EH (cell line): Measurements from ENCODE around the gene KRTAP9-1.
"Not testable (repeated sequence)": the region's sequence is repeated elsewhere in the genome, so short reads cannot be mapped to it uniquely, and the experiment has no call there.

Experiments
- DNase-seq: peaks from one replicate; pipeline ENCODE4 v3.0.0-alpha.2; 2015; ENCODE audit warnings: low read depth

Gene KRTAP9-1

GRCh38 chr17:41189837-41190318 is at the start of gene KRTAP9-1:
Gene KRTAP9-1, plus strand, starts transcription at chr17:41189887. Its CDS starts 0 bp downstream, at chr17:41189887.
- DNase-seq, result not testable (repeated sequence)

GRCh38 chr17:41140360-41141131 is 49.1 kb upstream of the KRTAP9-1 start, which contains the start of gene KRTAP4-6:
Gene KRTAP4-6, minus strand, starts transcription at chr17:41140544. Its CDS starts 57 bp downstream, at chr17:41140487.
- DNase-seq, result peak; percentile 93

DNA sequence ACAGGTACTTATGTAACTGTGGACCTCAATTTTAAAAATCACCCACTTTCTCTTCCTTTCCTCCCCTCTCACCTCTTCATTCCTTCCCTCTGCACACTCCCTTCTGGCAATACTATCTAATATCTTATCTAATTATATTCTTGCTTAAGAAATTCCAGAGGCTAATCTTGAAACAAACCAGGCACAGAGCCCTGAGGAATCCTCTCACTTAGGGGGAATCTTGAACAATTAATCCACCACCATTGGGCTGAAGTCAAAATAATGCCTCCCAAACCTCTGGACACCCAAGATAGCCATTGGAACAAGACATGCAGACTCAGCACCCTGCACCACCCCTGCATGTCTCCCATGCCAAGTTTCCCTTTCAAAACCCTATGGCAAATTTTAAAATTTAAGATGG is 48.3 kb upstream of the KRTAP9-1 start:
- no peak for DNase-seq

- DNase-seq, result no peak
These were observed 44.8 kb upstream of the KRTAP9-1 start for GRCh38 chr17:41144846-41145245.

GRCh38 chr17:41145261-41145660 is 44.4 kb upstream of the KRTAP9-1 start:
- DNase-seq, result no peak

DNA sequence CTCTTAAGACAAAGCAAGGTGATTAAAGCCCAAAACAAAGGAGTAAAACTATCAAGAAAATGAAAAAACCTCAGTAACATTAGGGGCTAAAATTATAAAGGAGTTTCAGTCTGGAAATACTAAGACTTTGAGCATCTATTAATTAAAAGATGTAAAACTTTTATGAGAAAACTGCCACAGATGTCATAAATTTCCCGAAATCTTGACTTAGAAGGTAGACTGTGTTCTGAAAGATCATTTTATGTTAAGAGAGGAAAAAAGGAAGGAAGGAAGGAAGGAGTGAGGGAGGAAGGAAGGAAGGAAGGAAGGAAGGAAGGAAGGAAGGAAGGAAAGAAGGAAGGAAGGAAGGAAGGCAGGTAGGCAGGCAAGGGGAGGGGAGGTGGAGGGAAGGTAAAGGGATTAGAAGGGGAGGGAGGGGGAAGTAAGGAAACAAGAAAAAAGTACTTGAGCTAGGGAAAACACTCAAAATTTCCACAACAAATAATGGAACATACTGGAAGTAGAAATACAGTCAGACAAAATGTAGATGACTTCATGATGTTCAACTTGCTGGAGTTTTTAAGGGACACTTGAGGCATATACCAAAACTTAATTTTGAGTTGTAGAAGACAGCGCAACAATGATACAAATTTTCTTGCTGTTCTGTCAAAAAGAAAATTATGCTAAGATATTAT is 42.0 kb upstream of the KRTAP9-1 start:
- DNase-seq, result no peak

DNA sequence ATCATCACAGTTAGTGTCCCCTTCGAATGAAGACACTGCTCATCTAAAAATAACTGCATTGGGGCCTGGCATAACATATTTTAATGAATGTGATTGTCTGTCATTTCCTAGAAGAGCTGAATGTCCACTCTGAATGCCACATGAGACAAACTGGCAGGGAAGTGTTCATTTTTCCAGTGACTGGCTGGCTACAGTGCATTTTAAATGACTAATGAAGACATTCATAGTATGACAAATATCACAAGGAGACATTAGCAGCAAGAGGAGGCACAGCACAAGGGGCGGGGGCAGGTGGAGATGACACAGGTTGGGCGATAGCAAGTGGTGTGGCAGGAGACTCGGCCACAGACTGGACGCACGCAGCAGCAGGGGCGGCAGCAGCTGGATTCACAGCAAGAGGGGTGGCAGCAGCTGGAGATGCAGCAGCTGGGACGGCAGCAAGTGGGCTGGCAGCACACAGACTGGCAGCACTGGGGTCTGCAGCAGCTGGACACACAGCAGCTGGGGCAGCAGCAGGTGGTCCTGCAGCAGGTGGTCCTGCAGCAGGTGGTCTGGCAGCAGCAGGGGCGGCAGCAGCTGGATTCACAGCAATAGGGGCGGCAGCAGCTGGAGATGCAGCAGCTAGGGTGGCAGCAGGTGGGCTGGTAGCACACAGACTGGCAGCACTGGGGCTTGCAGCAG is 40.6 kb upstream of the KRTAP9-1 start:
- not testable (repeated sequence) for DNase-seq

- no peak for DNase-seq
These were observed 40.1 kb upstream of the KRTAP9-1 start, which contains the start of gene KRTAP4-5 for GRCh38 chr17:41149652-41149985. Gene KRTAP4-5, minus strand, starts transcription at chr17:41149825. Its CDS starts 58 bp downstream, at chr17:41149767.

DNA sequence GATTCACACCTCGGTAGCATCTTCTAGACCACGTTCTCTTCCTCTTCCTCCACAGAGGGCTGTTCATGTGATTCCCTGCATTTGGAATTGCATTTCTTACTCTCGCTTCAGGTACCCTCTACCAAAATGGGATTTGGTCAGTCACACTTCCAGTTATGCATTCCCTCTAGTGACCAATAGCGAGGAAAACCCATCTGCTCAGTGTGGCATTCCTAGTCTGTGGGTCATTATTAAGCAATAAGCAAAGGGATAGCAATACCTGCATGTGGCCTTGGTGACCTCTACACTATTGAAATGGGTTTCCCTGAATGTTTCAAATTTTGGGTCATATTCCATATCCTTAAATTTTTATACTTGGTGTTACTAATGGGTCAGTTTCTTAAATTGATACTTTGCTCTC is 39.7 kb upstream of the KRTAP9-1 start:
- no peak for DNase-seq

GRCh38 chr17:41151525-41151924 is 38.2 kb upstream of the KRTAP9-1 start:
- no peak for DNase-seq

- DNase-seq, result no peak
These were observed 35.8 kb upstream of the KRTAP9-1 start for GRCh38 chr17:41153856-41154255.

DNA sequence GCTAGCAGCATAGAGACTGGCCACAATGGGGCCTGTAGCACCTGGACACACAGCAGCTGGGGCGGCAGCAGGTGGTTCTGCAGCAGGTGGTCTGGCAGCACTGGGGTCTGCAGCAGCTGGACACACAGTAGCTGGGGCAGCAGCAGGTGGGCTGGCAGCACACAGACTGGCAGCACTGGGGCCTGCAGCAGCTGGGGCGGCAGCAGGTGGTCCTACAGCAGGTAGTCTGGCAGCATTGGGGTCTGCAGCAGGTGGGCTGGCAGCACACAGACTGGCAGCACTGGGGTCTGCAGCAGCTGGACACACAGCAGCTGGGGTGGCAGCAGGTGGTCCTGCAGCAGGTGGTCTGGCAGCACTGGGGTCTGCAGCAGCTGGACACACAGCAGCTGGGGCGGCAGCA is 29.5 kb upstream of the KRTAP9-1 start:
- not testable (repeated sequence) for DNase-seq

- DNase-seq, result no peak
These were observed 29.0 kb upstream of the KRTAP9-1 start, which contains the start of gene KRTAP4-4 for GRCh38 chr17:41160648-41161047. Gene KRTAP4-4, minus strand, starts transcription at chr17:41160748. Its CDS starts 57 bp downstream, at chr17:41160691.

DNA sequence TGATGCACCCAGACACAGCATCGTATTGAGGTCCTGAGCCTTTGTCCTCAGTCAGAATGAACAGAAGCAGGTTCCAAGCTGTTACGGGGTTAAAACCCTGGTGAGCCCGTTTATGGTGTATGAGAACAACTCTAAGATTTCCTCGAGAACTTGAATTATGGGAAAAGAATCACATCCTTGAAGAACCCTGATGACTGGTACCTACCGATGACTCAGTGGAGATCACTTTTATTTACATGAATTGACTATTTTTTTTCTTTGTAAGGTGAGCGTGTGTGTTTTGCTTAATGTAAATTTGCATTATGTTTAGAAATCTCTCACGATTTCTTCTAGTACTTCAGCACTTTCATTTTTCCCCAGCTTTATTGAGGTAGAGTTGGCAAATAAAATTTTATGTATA is 25.9 kb upstream of the KRTAP9-1 start:
- peak; percentile 23 for DNase-seq

- no peak for DNase-seq
These were observed 22.1 kb upstream of the KRTAP9-1 start for GRCh38 chr17:41167561-41167960.

- no peak for DNase-seq
These were observed 21.6 kb upstream of the KRTAP9-1 start, which contains the start of gene KRTAP4-3 for GRCh38 chr17:41168121-41168520. Gene KRTAP4-3, minus strand, starts transcription at chr17:41168221. Its CDS starts 49 bp downstream, at chr17:41168172.

DNA sequence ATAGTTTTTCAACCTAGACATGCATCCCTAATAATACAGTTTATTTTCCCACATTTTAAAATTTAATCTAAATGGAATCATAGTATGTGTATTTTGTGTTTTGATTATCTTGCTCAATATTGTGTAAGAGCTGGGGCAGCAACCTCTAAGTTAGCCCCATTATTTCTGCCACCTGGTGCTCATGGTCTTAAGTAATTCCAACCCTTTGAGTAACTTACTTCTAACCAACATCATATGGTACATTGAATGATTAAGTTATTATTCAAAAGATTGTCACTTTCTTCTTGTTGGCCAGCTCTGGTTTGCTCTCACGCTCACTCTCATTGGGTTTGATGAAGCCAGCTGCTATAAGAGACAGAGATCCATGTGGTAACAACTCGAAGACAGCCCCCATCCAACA is 17.8 kb upstream of the KRTAP9-1 start:
- peak; percentile 15 for DNase-seq

DNA sequence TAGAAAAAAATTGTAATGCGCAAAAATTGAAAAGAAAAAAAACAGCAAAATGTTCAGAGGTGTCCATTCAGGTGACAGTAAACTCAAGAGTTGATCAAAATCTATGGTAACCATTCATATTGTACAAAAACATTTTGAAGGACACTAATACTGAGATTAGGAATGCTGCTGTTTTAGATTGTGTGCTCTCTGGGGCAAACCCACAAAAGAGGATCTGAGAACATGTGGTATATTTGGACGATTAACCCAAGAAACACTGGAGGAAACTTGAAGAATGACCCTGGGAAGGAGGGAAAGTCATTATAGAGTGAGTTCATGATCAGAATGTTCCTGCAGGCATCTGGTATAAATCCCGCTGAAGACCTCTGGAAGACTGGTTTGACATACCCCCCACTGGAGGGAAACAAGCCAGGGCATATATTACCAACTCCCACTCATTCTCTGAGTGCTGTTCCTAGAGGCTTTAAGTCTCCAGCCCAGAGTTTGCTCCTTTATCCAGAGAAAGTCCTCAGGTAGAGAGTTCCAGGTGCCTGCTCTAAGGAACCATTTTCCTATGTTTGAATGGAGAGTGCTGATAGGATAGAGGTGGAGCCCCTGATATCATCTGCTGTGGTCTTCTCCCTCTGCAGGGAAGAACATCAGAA is 12.8 kb upstream of the KRTAP9-1 start:
- no peak for DNase-seq

DNA sequence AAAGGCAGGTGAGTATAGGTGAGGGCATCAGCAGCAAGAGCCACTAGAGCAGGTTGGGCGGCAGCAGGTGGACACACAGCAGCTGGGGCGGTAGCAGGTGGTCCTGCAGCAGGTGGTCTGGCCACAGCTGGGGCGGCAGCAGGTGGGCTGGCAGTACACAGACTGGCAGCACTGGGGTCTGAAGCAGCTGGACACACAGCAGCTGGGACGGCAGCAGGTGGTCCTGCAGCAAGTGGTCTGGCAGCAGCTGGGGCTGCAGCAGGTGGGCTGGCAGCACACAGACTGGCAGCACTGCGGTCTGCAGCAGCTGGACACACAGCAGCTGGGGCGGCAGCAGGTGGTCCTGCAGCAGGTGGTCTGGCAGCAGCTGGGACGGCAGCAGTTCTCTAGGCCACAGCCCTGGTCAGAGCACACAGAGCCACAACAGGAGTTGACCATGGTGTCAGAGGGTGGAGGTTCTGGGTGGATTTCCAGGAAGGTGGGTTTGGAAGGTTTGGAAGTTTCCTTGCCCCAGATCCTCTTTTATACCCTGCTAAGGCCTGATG is 11.9 kb upstream of the KRTAP9-1 start, which contains the start of gene KRTAP4-2:
KRTAP4-2 (minus strand) TSS at position 495 of the 545 bp plus-strand sequence; CDS start at position 438, 57 bp downstream.
- DNase-seq, result no peak

- peak; percentile 70 for DNase-seq
These were observed 11.3 kb upstream of the KRTAP9-1 start for GRCh38 chr17:41178341-41178740.
